T-cell (primary cell): Measurements from ENCODE around the gene TRPM3. TPM values are rescaled to one million over a fixed set of nuclear protein-coding genes. Genes with fewer than 3 reads are reported as not detected.

Experiments used
- ATAC-seq, 4 experiments: fragments of 200-7000 bp in 3 of 4; fragments of 150-1000 bp in 1 of 4; cut with Tn5 transposase; replicated peaks in 1 of 4; 1 replicate in 3 of 4; 2 replicates in 1 of 4; pipeline ENCODE4 v1.10.0; 2021; ENCODE audit warnings: moderate library complexity in 3 of 4, mild to moderate bottlenecking in 2 of 4, moderate number of reproducible peaks in 1 of 4
- CTCF ChIA-PET, 2 donors: fragments of 300-600 bp; sonication (Branson Sonifier 250); formaldehyde crosslinking; loops; one replicate each; lab custom pipeline; 2022; ENCODE audit warnings: antibody characterized with exemption in 2 of 2; lab: Charles Lee
- POLR2A ChIA-PET, 2 donors: fragments of 300-600 bp; sonication (Branson Sonifier 250); formaldehyde crosslinking; loops; one replicate each; lab custom pipeline; 2022; ENCODE audit warnings: antibody characterized with exemption in 2 of 2; lab: Charles Lee
- DNase-seq, 35 experiments: peaks; one replicate each; pipeline versions ENCODE4 v3.0.0 to v3.0.0-alpha.2; 2013 to 2023
- H3K27ac ChIP-seq: one replicate; pipeline ENCODE4 v1.5.1; 2013; ENCODE audit warnings: low read length
- H3K27me3 ChIP-seq, 2 experiments: replicated peaks in 1 of 2; 1 replicate in 1 of 2; 2 replicates in 1 of 2; pipeline versions ENCODE4 v1.6.1 to v1.7.0; 2013; ENCODE audit warnings: low read length in 1 of 2, mixed read lengths in 1 of 2; ENCODE audit not compliant: control insufficient read depth in 2 of 2, insufficient read depth in 2 of 2; ENCODE audit errors: extremely low read depth in 1 of 2
- H3K36me3 ChIP-seq, 2 donors: 1 replicate in 1 of 2; 2 replicates in 1 of 2; pipeline versions ENCODE4 v1.6.1 to v1.7.0; 2013; ENCODE audit warnings: low read length in 1 of 2; ENCODE audit not compliant: control insufficient read depth in 2 of 2, insufficient read depth in 1 of 2; ENCODE audit errors: extremely low read depth in 1 of 2
- H3K4me1 ChIP-seq, 2 experiments: 1 replicate in 1 of 2; 2 replicates in 1 of 2; pipeline versions ENCODE4 v1.6.1 to v1.7.0; 2013; ENCODE audit warnings: low read length in 2 of 2, mixed read lengths in 1 of 2; ENCODE audit not compliant: insufficient read depth in 2 of 2, control insufficient read depth in 1 of 2; ENCODE audit errors: extremely low read depth in 1 of 2
- H3K4me3 ChIP-seq, 2 donors: 1 replicate in 1 of 2; 2 replicates in 1 of 2; pipeline versions ENCODE4 v1.5.1 to v1.7.0; 2013; ENCODE audit warnings: mild to moderate bottlenecking in 2 of 2, low read length in 1 of 2, moderate library complexity in 1 of 2; ENCODE audit not compliant: control insufficient read depth in 1 of 2; ENCODE audit errors: extremely low read depth in 1 of 2
- H3K9me3 ChIP-seq: 2 replicates; pipeline ENCODE4 v1.7.0; 2013
- H3K27ac Mint-ChIP-seq, 2 donors: one replicate each; pipeline ENCODE4 v1.8.0; 2020 to 2021; ENCODE audit warnings: mild to moderate bottlenecking in 2 of 2, mixed read lengths in 2 of 2
- H3K27me3 Mint-ChIP-seq, 2 donors: one replicate each; pipeline ENCODE4 v1.8.0; 2021 to 2022; ENCODE audit warnings: mixed read lengths in 2 of 2
- H3K36me3 Mint-ChIP-seq: one replicate; pipeline ENCODE4 v1.8.0; 2021; ENCODE audit warnings: mixed read lengths
- H3K4me1 Mint-ChIP-seq, 3 donors: one replicate each; pipeline ENCODE4 v1.8.0; 2020 to 2022; ENCODE audit warnings: mixed read lengths in 3 of 3, mild to moderate bottlenecking in 1 of 3
- H3K4me3 Mint-ChIP-seq, 3 donors: one replicate each; pipeline ENCODE4 v1.8.0; 2020 to 2022; ENCODE audit warnings: mild to moderate bottlenecking in 3 of 3, mixed read lengths in 3 of 3, moderate library complexity in 3 of 3
- H3K9me3 Mint-ChIP-seq, 3 donors: one replicate each; pipeline ENCODE4 v1.8.0; 2020 to 2022; ENCODE audit warnings: mixed read lengths in 3 of 3
- WGBS: methylation state at CpG from one replicate; pipeline ENCODE4 v1.1.5; 2013; ENCODE audit warnings: missing lambda C conversion rate; ENCODE audit not compliant: insufficient coverage; 5-methylcytosine and 5-hydroxymethylcytosine counted together
- total RNA-seq, 35 experiments: library from RNA in 6 of 35; stranded (reverse) in 6 of 35; fragments of 120-200 nt in 1 of 35; gene quantifications; one replicate each; pipeline versions ENCODE4 v1.2.1 to v1.2.4 and lab custom pipeline; 2013 to 2026

Gene TRPM3
- total RNA-seq, 5 donors from 2014 or later (not counting 1 experiment from before 2014, with no cell fraction given) = not detected

GRCh38 chr9:71096421-71097108 lies 24.9 kb downstream of the TRPM3 start:
- no peaks in the 10 kb centered on the region for H3K27me3 ChIP-seq
- H3K4me3 ChIP-seq = no peak overlapping the region
- H3K27ac ChIP-seq = no peak overlapping the region
- H3K9me3 Mint-ChIP-seq = peaks cover 0 to 4% (median 0%) of the 10 kb centered on the region in 3 donors
- H3K36me3 Mint-ChIP-seq = no peaks in the 10 kb centered on the region
- ATAC-seq (no peak), DNase-seq (no peak)
- H3K27ac Mint-ChIP-seq = no peak overlapping the region
- no CpG with 5 or more reads among the region's 5 CpGs for WGBS
- H3K9me3 ChIP-seq = no peaks in the 10 kb centered on the region
- no peaks in the 10 kb centered on the region for H3K36me3 ChIP-seq
- H3K27me3 Mint-ChIP-seq = peaks cover 0 to 4% of the 10 kb centered on the region in 2 donors
- no peak overlapping the region for H3K4me3 Mint-ChIP-seq
- H3K4me1 Mint-ChIP-seq = no peaks in the 10 kb centered on the region
- no peaks in the 10 kb centered on the region for H3K4me1 ChIP-seq
- ChIA-PET CTCF (no interaction called here), POLR2A (no interaction called here)

GRCh38 chr9:71094708-71095251 lies 26.6 kb downstream of the TRPM3 start:
- no peak overlapping the region for H3K4me3 ChIP-seq
- DNase-seq = no peak
- no peaks in the 10 kb centered on the region for H3K4me1 ChIP-seq
- no peaks in the 10 kb centered on the region for H3K36me3 ChIP-seq
- peaks cover 0 to 4% of the 10 kb centered on the region in 2 donors for H3K27me3 Mint-ChIP-seq
- H3K4me1 Mint-ChIP-seq = no peaks in the 10 kb centered on the region
- H3K27ac ChIP-seq = no peak overlapping the region
- H3K27ac Mint-ChIP-seq = no peak overlapping the region
- H3K9me3 Mint-ChIP-seq = peaks cover 0 to 4% (median 0%) of the 10 kb centered on the region in 3 donors
- ATAC-seq = no peak
- H3K4me3 Mint-ChIP-seq = no peak overlapping the region
- POLR2A ChIA-PET = no interaction called here
- no peaks in the 10 kb centered on the region for H3K36me3 Mint-ChIP-seq
- H3K9me3 ChIP-seq = no peaks in the 10 kb centered on the region
- H3K27me3 ChIP-seq = no peaks in the 10 kb centered on the region
- CTCF ChIA-PET = interaction anchor here in 1 of 2 donors (0.6 kb wide), 1 partner anchor 1872 kb away, joined by 7 read pairs; no protein-coding TSS in a partner anchor
- no CpG with 5 or more reads among the region's 4 CpGs for WGBS

GRCh38 chr9:71090896-71091295 lies 30.5 kb downstream of the TRPM3 start:
- H3K27ac ChIP-seq = no peak overlapping the region
- Mint-ChIP-seq H3K27me3 (peaks cover 3 to 4% of the 10 kb centered on the region in 2 donors), H3K27ac (no peak overlapping the region), H3K36me3 (no peaks in the 10 kb centered on the region), H3K4me1 (no peaks in the 10 kb centered on the region), H3K9me3 (peaks cover 0 to 4% (median 0%) of the 10 kb centered on the region in 3 donors), H3K4me3 (no peak overlapping the region)
- no peaks in the 10 kb centered on the region for H3K36me3 ChIP-seq
- DNase-seq (no peak), ATAC-seq (no peak)
- H3K4me3 ChIP-seq = no peak overlapping the region
- ChIA-PET CTCF (no interaction called here), POLR2A (no interaction called here)
- H3K27me3 ChIP-seq = no peaks in the 10 kb centered on the region
- H3K9me3 ChIP-seq = no peaks in the 10 kb centered on the region
- no peaks in the 10 kb centered on the region for H3K4me1 ChIP-seq

- H3K4me3 Mint-ChIP-seq = no peak overlapping the region
- WGBS = 40% methylated on average over 1 of the region's 2 CpGs
- H3K36me3 ChIP-seq = no peaks in the 10 kb centered on the region
- H3K4me3 ChIP-seq = no peak overlapping the region
- no peaks in the 10 kb centered on the region for H3K27me3 ChIP-seq
- no peaks in the 10 kb centered on the region for H3K9me3 ChIP-seq
- ATAC-seq (no peak), DNase-seq (no peak)
- no peaks in the 10 kb centered on the region for H3K4me1 Mint-ChIP-seq
- CTCF ChIA-PET = no interaction called here
- peaks cover 3 to 6% (median 5%) of the 10 kb centered on the region in 3 donors for H3K9me3 Mint-ChIP-seq
- POLR2A ChIA-PET = no interaction called here
- no peaks in the 10 kb centered on the region for H3K27me3 Mint-ChIP-seq
- no peaks in the 10 kb centered on the region for H3K36me3 Mint-ChIP-seq
- H3K27ac Mint-ChIP-seq = no peak overlapping the region
- no peaks in the 10 kb centered on the region for H3K4me1 ChIP-seq
- no peak overlapping the region for H3K27ac ChIP-seq
Observed at GRCh38 chr9:71079451-71079850, 42.0 kb downstream of the TRPM3 start.

GRCh38 chr9:71076096-71076495 lies 45.3 kb downstream of the TRPM3 start:
- no peak overlapping the region for H3K27ac Mint-ChIP-seq
- no peaks in the 10 kb centered on the region for H3K36me3 ChIP-seq
- 96% methylated on average over 4 of the region's 6 CpGs for WGBS
- ATAC-seq (no peak), DNase-seq (no peak)
- no peak overlapping the region for H3K4me3 ChIP-seq
- ChIA-PET POLR2A (no interaction called here), CTCF (interaction anchor here in 1 of 2 donors (0.6 kb wide), 1 partner anchor 73 kb away, joined by 4 read pairs; no protein-coding TSS in a partner anchor)
- no peaks in the 10 kb centered on the region for H3K36me3 Mint-ChIP-seq
- H3K9me3 ChIP-seq = no peaks in the 10 kb centered on the region
- H3K4me1 Mint-ChIP-seq = no peaks in the 10 kb centered on the region
- no peaks in the 10 kb centered on the region for H3K27me3 Mint-ChIP-seq
- no peak overlapping the region for H3K27ac ChIP-seq
- no peak overlapping the region for H3K4me3 Mint-ChIP-seq
- H3K9me3 Mint-ChIP-seq = peaks cover 3 to 6% (median 5%) of the 10 kb centered on the region in 3 donors
- no peaks in the 10 kb centered on the region for H3K4me1 ChIP-seq
- no peaks in the 10 kb centered on the region for H3K27me3 ChIP-seq

- peaks cover 3 to 9% (median 6%) of the 10 kb centered on the region in 3 donors for H3K9me3 Mint-ChIP-seq
- no peaks in the 10 kb centered on the region for H3K36me3 Mint-ChIP-seq
- Histone ChIP-seq H3K9me3 (no peaks in the 10 kb centered on the region), H3K4me3 (no peak overlapping the region), H3K4me1 (no peaks in the 10 kb centered on the region), H3K36me3 (no peaks in the 10 kb centered on the region), H3K27ac (no peak overlapping the region), H3K27me3 (no peaks in the 10 kb centered on the region)
- no peaks in the 10 kb centered on the region for H3K4me1 Mint-ChIP-seq
- no peaks in the 10 kb centered on the region for H3K27me3 Mint-ChIP-seq
- WGBS = no CpG with 5 or more reads among the region's 2 CpGs
- CTCF ChIA-PET = no interaction called here
- no peak overlapping the region for H3K27ac Mint-ChIP-seq
- no peak overlapping the region for H3K4me3 Mint-ChIP-seq
- DNase-seq = no peak
- POLR2A ChIA-PET = no interaction called here
- no peak for ATAC-seq
Observed at GRCh38 chr9:71073494-71073893, 47.9 kb downstream of the TRPM3 start.
